GM12865 (cell line): ENCODE measurements around the gene CMTM1.

ENCODE experiments used
- DNase-seq: peaks from one replicate; pipeline ENCODE4 v3.0.0; 2010; ENCODE audit warnings: low read depth
- H3K4me3 ChIP-seq: 2 replicates; pipeline ENCODE4 v1.5.1; 2011; ENCODE audit warnings: mild to moderate bottlenecking, low read depth, low read length, control low read depth
- CTCF ChIP-seq: IDR thresholded peaks from 2 replicates; pipeline ENCODE4 v1.5.1; 2011; ENCODE audit warnings: low read length, control low read depth, low read depth, inconsistent platforms; ENCODE audit not compliant: insufficient read depth; ENCODE audit errors: missing control alignments

CMTM1 gene

GRCh38 chr16:66539623-66540469, 26.4 kb upstream of the CMTM1 start:
- no peak for TF ChIP-seq CTCF
- no peak overlapping the region for H3K4me3 ChIP-seq
- DNase-seq, result peak; percentile 74

- no peak for TF ChIP-seq CTCF
- no peak overlapping the region for H3K4me3 ChIP-seq
- DNase-seq, result no peak
These were observed 24.6 kb upstream of the CMTM1 start for GRCh38 chr16:66541388-66542355.

GRCh38 chr16:66542396-66542795, 23.8 kb upstream of the CMTM1 start:
- H3K4me3 ChIP-seq, result no peak overlapping the region
- no peak for DNase-seq
- no peak for TF ChIP-seq CTCF

- no peak for TF ChIP-seq CTCF
- DNase-seq, result no peak
- no peak overlapping the region for H3K4me3 ChIP-seq
These were observed 22.7 kb upstream of the CMTM1 start for GRCh38 chr16:66543541-66543940.

- H3K4me3 ChIP-seq, result no peak overlapping the region
- no peak for DNase-seq
- no peak for TF ChIP-seq CTCF
These were observed 22.1 kb upstream of the CMTM1 start for GRCh38 chr16:66544016-66544757.

- no peak for DNase-seq
- no peak overlapping the region for H3K4me3 ChIP-seq
- no peak for TF ChIP-seq CTCF
These were observed 18.9 kb upstream of the CMTM1 start for GRCh38 chr16:66547101-66547989.
